NCI-H1930 (cell line): ENCODE results near the gene TRAK1.

Experiments
- DNase-seq, 2 experiments: peaks; one replicate each; lab custom pipeline; 2025; lab: John Stamatoyannopoulos, UW

TRAK1 gene

GRCh38 chr3:42067326-42067725, 23.8 kb upstream of the TRAK1 start:
- DNase-seq = no peak

GRCh38 chr3:42068303-42069088, 22.7 kb upstream of the TRAK1 start:
- no peak for DNase-seq

- DNase-seq = no peak
Measured at GRCh38 chr3:42070089-42070488, 21.1 kb upstream of the TRAK1 start.

GRCh38 chr3:42070524-42070923, 20.6 kb upstream of the TRAK1 start:
- no peak for DNase-seq

- DNase-seq = no peak
Measured at GRCh38 chr3:42071904-42072812, 19.0 kb upstream of the TRAK1 start.

GRCh38 chr3:42072831-42073301, 18.3 kb upstream of the TRAK1 start:
- DNase-seq = no peak

GRCh38 chr3:42077785-42078184, 13.4 kb upstream of the TRAK1 start:
- DNase-seq = no peak

- DNase-seq = no peak
Measured at GRCh38 chr3:42078677-42079076, 12.5 kb upstream of the TRAK1 start.

- no peak for DNase-seq
Measured at GRCh38 chr3:42079701-42080452, 11.3 kb upstream of the TRAK1 start.

GRCh38 chr3:42080453-42080872, 10.7 kb upstream of the TRAK1 start:
- DNase-seq = no peak

GRCh38 chr3:42081838-42082473, 9.2 kb upstream of the TRAK1 start:
- no peak for DNase-seq

- no peak for DNase-seq
Measured at GRCh38 chr3:42084586-42084985, 6.6 kb upstream of the TRAK1 start.

- DNase-seq = no peak
Measured at GRCh38 chr3:42085641-42086376, 5.3 kb upstream of the TRAK1 start.

GRCh38 chr3:42088803-42089530, 2.2 kb upstream of the TRAK1 start:
- DNase-seq = no peak

- DNase-seq = no peak
Measured at GRCh38 chr3:42092006-42092405, 849 bp downstream of the TRAK1 start.

GRCh38 chr3:42094128-42094527, 3.0 kb downstream of the TRAK1 start:
- DNase-seq = no peak

- DNase-seq = no peak
Measured at GRCh38 chr3:42094691-42095391, 3.7 kb downstream of the TRAK1 start.

GRCh38 chr3:42095540-42095939, 4.4 kb downstream of the TRAK1 start:
- no peak for DNase-seq

- no peak for DNase-seq
Measured at GRCh38 chr3:42096796-42097565, 5.8 kb downstream of the TRAK1 start.
